ENCODE data around the gene TEF. TPM values are rescaled to one million over a fixed set of nuclear protein-coding genes. Genes with fewer than 3 reads are reported as not detected.

TEF gene
- polyA plus RNA-seq, 1 of the 3 experiments (the other 2 are of a cell fraction) = 3.6 TPM

- TF ChIP-seq MAX (IDR thresholded peaks at IDR 0.05; ENCODE audit: low read depth) = no peak
- no peak for TF ChIP-seq RXRA (IDR thresholded peaks at IDR 0.05; ENCODE audit: borderline replicate concordance, low read depth)
- no peak for TF ChIP-seq ELF1 (IDR thresholded peaks at IDR 0.05)
Measured at GRCh38 chr22:41410311-41410751, 28.6 kb downstream of the TEF start (continued).

- POLR2A ChIA-PET = interaction anchor here (0.6 to 0.7 kb wide), 2 partner anchors 57 to 63 kb away, joined by 3 read pairs; partner anchors contain the start of genes ACO2 and PHF5A
- H2AFZ ChIP-seq (ENCODE audit: low read depth) = no peak overlapping the region
Measured at GRCh38 chr22:41411021-41411851, 29.5 kb downstream of the TEF start.

More at GRCh38 chr22:41411021-41411851, 29.5 kb downstream of the TEF start:
- CTCF ChIA-PET = interaction anchor here (1.1 to 2.6 kb wide), 3 partner anchors 106 to 122 kb away, joined by 3 to 18 read pairs (median 3); no protein-coding TSS in a partner anchor
- no peaks in the 10 kb centered on the region for H3F3A ChIP-seq (replicated peaks; ENCODE audit: insufficient read depth)
- H3K79me2 ChIP-seq (ENCODE audit: insufficient read depth) = peaks cover 16% of the 10 kb centered on the region; the same call in 1 of the 2 replicates
- H3K4me1 ChIP-seq (ENCODE audit: control insufficient read depth in 1 of 2, insufficient read depth in 2 of 2, low read depth in 1 of 2, low read length in 1 of 2) = peaks cover 0 to 18% of the 10 kb centered on the region in 2 experiments; a peak in 1 of 4 replicates
- TF ChIP-seq TEAD4 (IDR thresholded peaks at IDR 0.05; ENCODE audit: borderline replicate concordance, insufficient read depth) (no peak), CTCF (IDR thresholded peaks at IDR 0.05) (no peak), RXRA (IDR thresholded peaks at IDR 0.05; ENCODE audit: borderline replicate concordance, low read depth) (no peak), TCF12 (IDR thresholded peaks at IDR 0.05) (no peak), TAF1 (IDR thresholded peaks at IDR 0.05; ENCODE audit: borderline replicate concordance, low read depth, low read length) (no peak), GABPA (IDR thresholded peaks at IDR 0.05; ENCODE audit: low read depth) (no peak), RAD21 (IDR thresholded peaks at IDR 0.05; ENCODE audit: low read length) (no peak), MXI1 (IDR thresholded peaks at IDR 0.05; ENCODE audit: low read depth, low read length) (no peak), POLR2AphosphoS5 (IDR thresholded peaks at IDR 0.05; ENCODE audit: low read depth, low read length) (no peak), NRF1 (IDR thresholded peaks at IDR 0.05; ENCODE audit: low read depth, low read length) (no peak), RCOR1 (IDR thresholded peaks at IDR 0.05; ENCODE audit: low read length) (no peak), USF1 (IDR thresholded peaks at IDR 0.05; ENCODE audit: borderline replicate concordance, low read depth) (no peak), GATA2 (CRISPR knock-in tag; IDR thresholded peaks at IDR 0.05) (no peak), YY1 (IDR thresholded peaks at IDR 0.05; ENCODE audit: low read depth) (no peak), REST (IDR thresholded peaks at IDR 0.05; ENCODE audit: low read depth, low read length) (no peak), SMC3 (IDR thresholded peaks at IDR 0.05; ENCODE audit: low read depth, low read length) (no peak), MEF2A (IDR thresholded peaks at IDR 0.05; ENCODE audit: borderline replicate concordance, low read depth) (no peak), SIN3A (IDR thresholded peaks at IDR 0.05; ENCODE audit: borderline replicate concordance, low read depth, low read length) (no peak)
- H3K4me2 ChIP-seq = no peak overlapping the region
- no peaks in the 10 kb centered on the region for H3K36me3 ChIP-seq (replicated peaks in 1 of 2; ENCODE audit: control insufficient read depth in 1 of 2, insufficient read depth in 2 of 2, low read length in 1 of 2)
- no peak overlapping the region for H3K27ac ChIP-seq (ENCODE audit: low read depth in 2 of 2, low read length in 1 of 2)
- no peaks in the 10 kb centered on the region for H3K9me2 ChIP-seq
- no peaks in the 10 kb centered on the region for H3K27me3 ChIP-seq (ENCODE audit: insufficient read depth)
- no peak overlapping the region for H3K9ac ChIP-seq
- 87% methylated on average over 9 of the region's 11 CpGs for WGBS (ENCODE audit: low lambda C conversion rate)
- no peaks in the 10 kb centered on the region for H3K9me3 ChIP-seq
- H4K20me1 ChIP-seq (ENCODE audit: insufficient read depth) = no peaks in the 10 kb centered on the region
- no peak for DNase-seq
- no peak overlapping the region for H3K4me3 ChIP-seq (ENCODE audit: low read depth in 2 of 2, low read length in 1 of 2)

Measured in SK-N-SH (cell line).